OCI-LY3 (cell line): Measurements from ENCODE around the gene BRSK1.

Source experiments
- H2AFZ ChIP-seq: fragments of 200-600, 300-600 bp; shearing (Covaris generic); 2 replicates; pipeline ENCODE4 v1.6.0; 2014; ENCODE audit warnings: antibody characterized with exemption, low read depth, low read length
- H3K27ac ChIP-seq: fragments of 200-600, 300-600 bp; sonication (generic); 2 replicates; pipeline ENCODE4 v1.5.1; 2014; ENCODE audit warnings: mild to moderate bottlenecking, low read length, moderate library complexity, mixed read lengths
- H3K27me3 ChIP-seq: fragments of 200-600, 300-600 bp; sonication (generic); 2 replicates; pipeline ENCODE4 v1.6.1; 2014; ENCODE audit warnings: low read depth, low read length, mixed read lengths
- H3K36me3 ChIP-seq: fragments of 200-600, 300-600 bp; sonication (generic); replicated peaks from 2 replicates; pipeline ENCODE3; 2014; ENCODE audit warnings: low read depth, low read length, mixed read lengths
- H3K4me1 ChIP-seq: fragments of 300-600, 200-600 bp; sonication (generic); 2 replicates; pipeline ENCODE4 v1.6.1; 2014; ENCODE audit warnings: low read length, mixed read lengths
- H3K4me2 ChIP-seq: fragments of 200-600, 300-600 bp; sonication (generic); 2 replicates; pipeline ENCODE4 v1.6.1; 2014; ENCODE audit warnings: low read length, mixed read lengths
- H3K4me3 ChIP-seq: fragments of 300-600, 200-600 bp; sonication (generic); 2 replicates; pipeline ENCODE4 v1.5.1; 2014; ENCODE audit warnings: antibody characterized with exemption, mild to moderate bottlenecking, low read length, moderate library complexity
- H3K79me2 ChIP-seq: fragments of 300-600, 200-600 bp; shearing (Covaris generic); 2 replicates; pipeline ENCODE4 v1.6.1; 2014; ENCODE audit warnings: mild to moderate bottlenecking, low read length, mixed read lengths
- H3K9ac ChIP-seq: fragments of 300-600, 200-600 bp; shearing (Covaris generic); 2 replicates; pipeline ENCODE4 v1.6.0; 2014; ENCODE audit warnings: mild to moderate bottlenecking, low read length, moderate library complexity
- H3K9me3 ChIP-seq: fragments of 200-600, 300-600 bp; shearing (Covaris generic); 2 replicates; pipeline ENCODE4 v1.6.1; 2014; ENCODE audit warnings: low read length, mixed read lengths; ENCODE audit not compliant: insufficient read depth
- H4K20me1 ChIP-seq: fragments of 200-600, 300-600 bp; sonication (generic); 2 replicates; pipeline ENCODE4 v1.6.1; 2016; ENCODE audit warnings: low read length, mixed read lengths; ENCODE audit not compliant: insufficient read depth
- EZH2phosphoT487 ChIP-seq: fragments of 200-600 bp; shearing (Covaris generic); IDR thresholded peaks from 2 replicates; pipeline ENCODE4 v1.6.1; 2018; ENCODE audit warnings: antibody characterized with exemption, mixed run types, low read depth
- TF ChIP-seq, protein P1 (sequence below): fragments of 200-600, 300-600 bp; sonication (generic); IDR thresholded peaks from 2 replicates; pipeline ENCODE4 v1.5.1; 2014; ENCODE audit warnings: antibody characterized with exemption, low read length, low read depth

The BRSK1 gene

DNA sequence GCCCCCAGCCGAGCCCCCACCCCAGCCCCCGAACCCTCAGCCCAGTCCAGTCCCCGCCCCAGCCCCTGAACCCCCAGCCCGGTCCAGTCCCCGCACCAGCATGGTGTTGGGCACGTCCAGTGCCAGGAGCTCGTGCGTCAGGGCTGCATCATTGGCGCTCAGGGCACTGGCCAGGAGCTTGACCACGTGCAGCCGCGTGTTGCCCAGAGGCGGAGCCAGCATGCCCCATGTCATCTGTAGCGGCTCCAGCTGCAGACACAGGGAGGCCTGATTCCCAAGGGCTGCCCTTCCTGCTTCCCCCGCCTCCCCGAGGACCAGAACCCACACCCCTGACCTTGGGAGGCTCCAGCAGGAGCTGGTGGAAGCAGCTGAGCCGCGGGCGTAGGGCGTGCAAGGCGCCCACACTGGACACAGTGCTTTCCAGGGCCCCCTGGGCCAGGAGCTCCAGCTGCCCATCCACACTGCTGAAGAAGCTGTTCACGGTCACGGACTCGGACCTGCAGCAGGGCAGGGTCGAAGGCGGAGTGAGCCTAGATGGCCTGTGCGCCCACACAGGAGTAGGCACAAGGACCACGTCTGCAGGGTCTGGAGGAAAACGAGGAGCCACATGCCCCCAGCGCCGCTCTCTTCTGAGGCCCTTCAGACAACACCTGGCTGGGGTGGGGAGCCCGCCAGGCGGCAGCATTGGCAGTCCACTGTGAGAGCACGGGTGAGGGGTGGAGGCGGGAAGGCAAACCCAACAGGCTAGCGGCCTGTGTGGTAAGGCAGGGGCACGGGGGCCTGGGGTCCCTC lies 42.5 kb upstream of the BRSK1 start:
- H3K36me3 ChIP-seq: peaks cover 87% of the 10 kb centered on the region
- peaks cover 47% of the 10 kb centered on the region for H4K20me1 ChIP-seq
- no peaks in the 10 kb centered on the region for H3K9me3 ChIP-seq
- no peak overlapping the region for H2AFZ ChIP-seq
- no peak overlapping the region for H3K9ac ChIP-seq
- no peak overlapping the region for H3K4me3 ChIP-seq
- no peaks in the 10 kb centered on the region for H3K27me3 ChIP-seq
- no peak overlapping the region for H3K4me2 ChIP-seq
- TF ChIP-seq EZH2phosphoT487: no peak
- TF ChIP-seq, protein P1, sequence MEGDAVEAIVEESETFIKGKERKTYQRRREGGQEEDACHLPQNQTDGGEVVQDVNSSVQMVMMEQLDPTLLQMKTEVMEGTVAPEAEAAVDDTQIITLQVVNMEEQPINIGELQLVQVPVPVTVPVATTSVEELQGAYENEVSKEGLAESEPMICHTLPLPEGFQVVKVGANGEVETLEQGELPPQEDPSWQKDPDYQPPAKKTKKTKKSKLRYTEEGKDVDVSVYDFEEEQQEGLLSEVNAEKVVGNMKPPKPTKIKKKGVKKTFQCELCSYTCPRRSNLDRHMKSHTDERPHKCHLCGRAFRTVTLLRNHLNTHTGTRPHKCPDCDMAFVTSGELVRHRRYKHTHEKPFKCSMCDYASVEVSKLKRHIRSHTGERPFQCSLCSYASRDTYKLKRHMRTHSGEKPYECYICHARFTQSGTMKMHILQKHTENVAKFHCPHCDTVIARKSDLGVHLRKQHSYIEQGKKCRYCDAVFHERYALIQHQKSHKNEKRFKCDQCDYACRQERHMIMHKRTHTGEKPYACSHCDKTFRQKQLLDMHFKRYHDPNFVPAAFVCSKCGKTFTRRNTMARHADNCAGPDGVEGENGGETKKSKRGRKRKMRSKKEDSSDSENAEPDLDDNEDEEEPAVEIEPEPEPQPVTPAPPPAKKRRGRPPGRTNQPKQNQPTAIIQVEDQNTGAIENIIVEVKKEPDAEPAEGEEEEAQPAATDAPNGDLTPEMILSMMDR: no peak
- H3K79me2 ChIP-seq: peaks cover 74% of the 10 kb centered on the region
- no peaks in the 10 kb centered on the region for H3K4me1 ChIP-seq
- no peak overlapping the region for H3K27ac ChIP-seq

DNA sequence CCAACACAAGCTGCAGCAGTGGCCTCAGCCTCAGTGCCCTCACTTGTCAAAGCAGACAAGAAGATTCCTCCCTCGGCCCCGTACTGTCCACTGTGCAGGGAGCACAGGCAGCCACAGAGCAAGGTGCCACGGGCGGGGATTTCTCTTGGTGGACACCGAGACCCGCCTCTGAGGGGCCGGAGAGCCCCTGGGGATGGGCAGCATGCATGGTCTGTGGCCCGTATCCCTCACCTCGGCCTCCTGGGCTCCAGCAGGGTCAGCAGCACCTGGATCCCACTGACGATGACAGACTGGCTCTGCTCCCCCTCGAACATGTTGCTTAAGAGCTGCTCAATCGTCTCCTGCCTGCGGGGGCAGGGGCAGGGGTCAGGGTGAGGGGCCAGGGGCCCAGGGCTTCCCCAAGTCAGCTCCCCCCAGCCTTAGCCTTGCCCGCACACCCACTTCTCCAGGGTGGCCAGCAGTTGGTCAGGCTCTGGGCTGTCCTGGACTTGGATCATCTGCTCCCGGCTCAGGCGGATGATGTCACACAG lies 41.8 kb upstream of the BRSK1 start:
- no peaks in the 10 kb centered on the region for H3K9me3 ChIP-seq
- H3K27me3 ChIP-seq: no peaks in the 10 kb centered on the region
- no peak overlapping the region for H3K27ac ChIP-seq
- H4K20me1 ChIP-seq: peaks cover 54% of the 10 kb centered on the region
- H3K36me3 ChIP-seq: peaks cover 86% of the 10 kb centered on the region
- H3K4me2 ChIP-seq: no peak overlapping the region
- no peak overlapping the region for H2AFZ ChIP-seq
- H3K4me1 ChIP-seq: no peaks in the 10 kb centered on the region
- H3K4me3 ChIP-seq: no peak overlapping the region
- H3K79me2 ChIP-seq: peaks cover 75% of the 10 kb centered on the region
- H3K9ac ChIP-seq: no peak overlapping the region
- TF ChIP-seq EZH2phosphoT487: no peak
- TF ChIP-seq, protein P1: no peak

GRCh38 chr19:55242517-55242916 lies 41.3 kb upstream of the BRSK1 start:
- TF ChIP-seq, protein P1: no peak
- TF ChIP-seq EZH2phosphoT487: no peak
- H4K20me1 ChIP-seq: peaks cover 59% of the 10 kb centered on the region
- H3K79me2 ChIP-seq: peaks cover 75% of the 10 kb centered on the region
- H3K27me3 ChIP-seq: no peaks in the 10 kb centered on the region
- H3K36me3 ChIP-seq: peaks cover 86% of the 10 kb centered on the region
- no peak overlapping the region for H3K4me2 ChIP-seq
- no peak overlapping the region for H3K4me3 ChIP-seq
- H3K27ac ChIP-seq: no peak overlapping the region
- no peak overlapping the region for H2AFZ ChIP-seq
- no peaks in the 10 kb centered on the region for H3K9me3 ChIP-seq
- no peaks in the 10 kb centered on the region for H3K4me1 ChIP-seq
- no peak overlapping the region for H3K9ac ChIP-seq

DNA sequence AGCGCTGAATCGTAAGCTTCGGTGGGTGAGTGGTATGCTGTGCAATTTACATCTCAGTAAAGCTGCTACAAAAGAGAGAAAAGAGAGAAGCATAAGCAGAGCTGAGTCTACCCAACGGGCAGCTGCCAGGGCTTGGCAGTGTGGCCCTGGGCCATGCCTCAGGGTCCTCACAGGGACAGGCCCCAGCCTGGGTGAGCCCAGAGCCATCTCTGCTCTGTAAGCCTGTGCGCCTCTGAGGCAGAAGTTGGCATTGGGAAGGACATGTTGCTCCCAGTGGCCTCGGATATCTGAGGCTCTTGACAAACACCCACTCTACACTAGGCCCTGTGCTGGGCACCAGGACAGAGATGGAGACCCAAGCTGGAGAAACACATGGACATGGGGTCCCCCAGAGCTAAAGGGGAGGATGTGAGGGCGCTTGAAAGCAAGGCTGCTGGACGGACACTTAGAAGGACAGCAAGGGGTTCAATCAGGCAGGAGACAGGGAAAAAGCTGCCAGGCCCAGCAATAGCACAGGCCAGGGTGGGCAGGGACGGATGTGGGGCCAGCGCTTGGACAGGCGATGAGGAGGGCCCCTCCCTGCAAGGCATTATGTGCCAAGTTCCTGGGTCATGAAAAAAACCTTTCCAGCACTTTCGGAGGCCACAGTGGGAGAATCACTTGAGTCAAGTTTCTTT lies 39.7 kb upstream of the BRSK1 start:
- TF ChIP-seq, protein P1: no peak
- TF ChIP-seq EZH2phosphoT487: no peak
- no peak overlapping the region for H3K27ac ChIP-seq
- peaks cover 84% of the 10 kb centered on the region for H3K79me2 ChIP-seq
- H3K4me2 ChIP-seq: no peak overlapping the region
- H2AFZ ChIP-seq: no peak overlapping the region
- peaks cover 83% of the 10 kb centered on the region for H3K36me3 ChIP-seq
- peaks cover 74% of the 10 kb centered on the region for H4K20me1 ChIP-seq
- no peak overlapping the region for H3K9ac ChIP-seq
- H3K27me3 ChIP-seq: no peaks in the 10 kb centered on the region
- H3K9me3 ChIP-seq: no peaks in the 10 kb centered on the region
- no peaks in the 10 kb centered on the region for H3K4me1 ChIP-seq
- H3K4me3 ChIP-seq: no peak overlapping the region
